PFSK-1 (cell line): Measurements from ENCODE around the gene SLC6A6.

ENCODE experiments used
- POLR2AphosphoS5 ChIP-seq: IDR thresholded peaks from 2 replicates; pipeline ENCODE4 v1.6.1; 2012; ENCODE audit warnings: low read depth, mild to moderate bottlenecking, control low read depth, low read length, moderate library complexity
- SIN3A ChIP-seq: IDR thresholded peaks from 2 replicates; pipeline ENCODE4 v1.6.1; 2012; ENCODE audit warnings: mild to moderate bottlenecking, low read length, moderate library complexity, borderline replicate concordance; ENCODE audit not compliant: insufficient read depth
- TAF1 ChIP-seq: IDR thresholded peaks from 2 replicates; pipeline ENCODE4 v1.6.1; 2012; ENCODE audit warnings: low read length, control low read depth, borderline replicate concordance; ENCODE audit not compliant: insufficient read depth
- TF ChIP-seq, protein P1 (sequence below), 2 experiments: IDR thresholded peaks; 2 replicates each; pipeline versions ENCODE4 v1.6.1 to v1.8.0; 2011 to 2012; ENCODE audit warnings: low read depth in 2 of 2, low read length in 2 of 2, control low read depth in 1 of 2, inconsistent platforms in 1 of 2, mild to moderate bottlenecking in 1 of 2, moderate library complexity in 1 of 2; ENCODE audit not compliant: insufficient read depth in 1 of 2

DNA sequence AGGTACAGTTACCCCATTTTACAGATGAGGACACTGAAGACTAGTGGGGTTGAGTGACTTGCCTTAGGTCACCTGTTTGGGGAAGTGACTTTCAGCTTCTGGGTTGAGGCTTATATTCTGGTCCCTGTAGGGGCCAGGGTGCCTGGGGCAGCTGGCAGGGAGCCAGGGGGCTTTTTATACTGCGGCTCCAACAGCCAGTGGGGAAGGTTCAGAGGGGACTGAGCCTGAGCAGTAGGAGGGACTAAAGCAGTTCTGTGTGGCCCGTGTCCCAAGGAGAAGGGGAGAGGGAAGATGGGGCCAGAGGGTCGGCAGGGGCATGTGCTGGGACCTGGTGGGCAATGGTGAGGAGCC lies 37.7 kb downstream of the SLC6A6 start:
- TF ChIP-seq POLR2AphosphoS5 (no peak), TAF1 (no peak), SIN3A (no peak)
- TF ChIP-seq, protein P1, sequence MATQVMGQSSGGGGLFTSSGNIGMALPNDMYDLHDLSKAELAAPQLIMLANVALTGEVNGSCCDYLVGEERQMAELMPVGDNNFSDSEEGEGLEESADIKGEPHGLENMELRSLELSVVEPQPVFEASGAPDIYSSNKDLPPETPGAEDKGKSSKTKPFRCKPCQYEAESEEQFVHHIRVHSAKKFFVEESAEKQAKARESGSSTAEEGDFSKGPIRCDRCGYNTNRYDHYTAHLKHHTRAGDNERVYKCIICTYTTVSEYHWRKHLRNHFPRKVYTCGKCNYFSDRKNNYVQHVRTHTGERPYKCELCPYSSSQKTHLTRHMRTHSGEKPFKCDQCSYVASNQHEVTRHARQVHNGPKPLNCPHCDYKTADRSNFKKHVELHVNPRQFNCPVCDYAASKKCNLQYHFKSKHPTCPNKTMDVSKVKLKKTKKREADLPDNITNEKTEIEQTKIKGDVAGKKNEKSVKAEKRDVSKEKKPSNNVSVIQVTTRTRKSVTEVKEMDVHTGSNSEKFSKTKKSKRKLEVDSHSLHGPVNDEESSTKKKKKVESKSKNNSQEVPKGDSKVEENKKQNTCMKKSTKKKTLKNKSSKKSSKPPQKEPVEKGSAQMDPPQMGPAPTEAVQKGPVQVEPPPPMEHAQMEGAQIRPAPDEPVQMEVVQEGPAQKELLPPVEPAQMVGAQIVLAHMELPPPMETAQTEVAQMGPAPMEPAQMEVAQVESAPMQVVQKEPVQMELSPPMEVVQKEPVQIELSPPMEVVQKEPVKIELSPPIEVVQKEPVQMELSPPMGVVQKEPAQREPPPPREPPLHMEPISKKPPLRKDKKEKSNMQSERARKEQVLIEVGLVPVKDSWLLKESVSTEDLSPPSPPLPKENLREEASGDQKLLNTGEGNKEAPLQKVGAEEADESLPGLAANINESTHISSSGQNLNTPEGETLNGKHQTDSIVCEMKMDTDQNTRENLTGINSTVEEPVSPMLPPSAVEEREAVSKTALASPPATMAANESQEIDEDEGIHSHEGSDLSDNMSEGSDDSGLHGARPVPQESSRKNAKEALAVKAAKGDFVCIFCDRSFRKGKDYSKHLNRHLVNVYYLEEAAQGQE (IDR thresholded peaks at IDR 0.05; ENCODE audit: insufficient read depth in 1 of 2, low read depth in 2 of 2, low read length in 2 of 2): no peak
